Right ventricle myocardium inferior (tissue), 1 donor: ENCODE results near the gene F7. TPM values are rescaled to one million over a fixed set of nuclear protein-coding genes. Genes with fewer than 3 reads are reported as not detected.
A peak's percentile ranks its signal among the peaks of the same experiment; 100 is the strongest.
"Not testable (repeated sequence)": the region's sequence is repeated elsewhere in the genome, so short reads cannot be mapped to it uniquely, and the experiment has no call there.

Source experiments
- ATAC-seq: fragments of 200-7000 bp; cut with Tn5 transposase; one replicate; pipeline ENCODE4 v1.9.1; 2020; ENCODE audit warnings: mild to moderate bottlenecking, moderate library complexity
- DNase-seq: peaks from one replicate; pipeline ENCODE4 v3.0.0; 2021; ENCODE audit errors: missing footprints
- intact Hi-C: fragments of 100-400 bp; cut with DNase I; formaldehyde crosslinking; loops from one replicate; pipeline ENCODE4 v1.11.0; 2022
- total RNA-seq: library from RNA; stranded (reverse); fragmentation: NEBNext Ultra II Directional; extraction: Animal tissue kit (Norgen Biotek cat#: 25700); gene quantifications from one replicate; pipeline ENCODE4 v1.2.1, GENCODE V29; 2021
- donor health status: DM: no; HTN: yes; CAD: no; lungs with severe emphysema.

Gene F7
- total RNA-seq, 1 donor from 2014 or later = not detected

DNA sequence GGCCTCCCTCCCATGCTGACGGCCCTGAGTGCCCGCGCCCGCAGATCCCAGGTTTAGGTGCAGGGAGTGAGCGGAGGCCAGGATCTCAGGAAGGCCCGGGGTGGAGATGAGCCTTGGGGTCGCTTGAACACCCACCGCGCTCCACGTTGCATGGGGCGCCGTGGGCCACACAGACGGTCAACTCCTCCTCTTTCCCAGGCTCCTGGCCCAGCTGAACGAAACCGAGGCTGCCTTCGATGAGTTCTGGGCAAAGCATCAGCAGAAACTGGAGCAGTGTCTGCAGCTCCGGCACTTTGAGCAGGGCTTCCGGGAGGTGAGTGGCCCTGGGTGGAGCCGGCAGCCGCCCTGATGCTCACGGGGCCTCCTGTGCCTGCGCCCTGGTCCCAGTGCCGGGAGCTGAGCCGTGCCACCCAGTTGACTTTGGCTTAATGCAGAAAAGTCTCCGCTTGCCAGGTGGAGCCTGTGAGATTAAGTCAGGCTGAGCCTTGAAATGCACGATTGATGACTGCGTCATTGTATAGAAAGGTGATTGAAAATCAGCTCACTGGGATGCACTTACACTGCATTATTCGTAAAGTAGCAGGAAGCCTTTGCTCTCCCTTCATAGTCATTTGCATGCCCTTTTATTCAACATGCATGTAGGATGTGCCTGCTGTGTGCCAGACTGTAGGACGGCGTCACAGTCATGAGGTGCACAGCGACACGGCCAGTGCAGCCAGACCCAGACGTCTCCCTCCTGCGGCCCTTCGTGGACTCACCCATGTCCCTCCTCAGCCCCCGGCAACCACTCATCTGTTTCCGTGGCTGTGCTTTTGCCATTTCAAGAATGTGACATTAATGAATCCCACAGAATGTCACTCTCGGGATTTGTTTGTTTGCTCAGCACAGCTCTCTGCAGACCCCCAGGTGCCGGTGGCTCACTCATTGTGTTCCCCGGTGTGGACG is 35.5 kb upstream of the F7 start:
- peak; percentile 57 for DNase-seq
- intact Hi-C loops = no loop called here
- no peak for ATAC-seq

- intact Hi-C loops = no loop called here
- ATAC-seq (no peak), DNase-seq (no peak)
Observed at GRCh38 chr13:113070855-113071254, 34.7 kb upstream of the F7 start.

GRCh38 chr13:113072376-113072775 is 33.2 kb upstream of the F7 start:
- DNase-seq = no peak
- intact Hi-C loops = no loop called here
- ATAC-seq = no peak

DNA sequence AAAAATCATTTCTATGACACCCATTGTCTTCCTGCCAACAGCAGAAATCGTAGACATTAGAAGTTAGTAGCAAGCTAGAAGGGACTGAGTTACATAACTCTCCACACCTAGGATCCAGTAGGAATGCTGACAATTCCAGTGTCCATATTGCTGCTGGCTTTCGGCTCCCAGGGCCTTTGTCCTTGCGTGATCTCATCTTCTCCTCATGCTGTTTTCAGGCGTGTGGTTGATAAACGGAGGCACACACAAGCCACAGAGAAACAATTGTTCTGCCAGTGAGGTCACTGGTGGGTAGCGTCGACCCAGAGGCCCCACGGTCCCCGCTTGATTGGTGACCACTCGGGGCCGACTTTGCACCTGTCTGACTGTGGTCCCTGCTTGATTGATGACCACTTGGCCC is 31.6 kb upstream of the F7 start:
- ATAC-seq (no peak), DNase-seq (peak; percentile 39)
- intact Hi-C loops = no loop called here

- no peak for ATAC-seq
- intact Hi-C loops = no loop called here
- DNase-seq = peak; percentile 49
Observed at GRCh38 chr13:113074401-113074800, 31.2 kb upstream of the F7 start.

GRCh38 chr13:113074876-113075275 is 30.7 kb upstream of the F7 start:
- ATAC-seq (no peak), DNase-seq (peak; percentile 59)
- intact Hi-C loops = no loop called here

DNA sequence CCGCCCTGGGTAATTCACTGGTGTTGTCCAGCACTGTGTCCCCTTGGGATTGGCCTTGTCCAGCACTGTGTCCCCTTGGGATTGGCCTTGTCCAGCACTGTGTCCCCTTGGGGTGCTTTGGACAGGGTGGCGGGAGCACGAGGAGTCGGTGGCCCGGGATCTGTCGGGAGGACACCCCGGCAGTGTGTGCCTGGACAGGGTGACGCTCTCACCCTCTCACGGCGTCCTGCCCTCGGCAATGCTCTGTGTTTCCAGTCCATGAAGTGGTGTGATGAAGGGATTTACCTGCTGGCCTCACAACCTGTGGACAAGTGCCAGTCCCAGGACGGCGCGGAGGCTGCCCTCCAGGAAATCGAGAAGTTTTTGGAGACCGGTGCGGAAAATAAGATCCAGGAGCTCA is 29.9 kb upstream of the F7 start:
- intact Hi-C loops = no loop called here
- ATAC-seq (no peak), DNase-seq (peak; percentile 53)

DNA sequence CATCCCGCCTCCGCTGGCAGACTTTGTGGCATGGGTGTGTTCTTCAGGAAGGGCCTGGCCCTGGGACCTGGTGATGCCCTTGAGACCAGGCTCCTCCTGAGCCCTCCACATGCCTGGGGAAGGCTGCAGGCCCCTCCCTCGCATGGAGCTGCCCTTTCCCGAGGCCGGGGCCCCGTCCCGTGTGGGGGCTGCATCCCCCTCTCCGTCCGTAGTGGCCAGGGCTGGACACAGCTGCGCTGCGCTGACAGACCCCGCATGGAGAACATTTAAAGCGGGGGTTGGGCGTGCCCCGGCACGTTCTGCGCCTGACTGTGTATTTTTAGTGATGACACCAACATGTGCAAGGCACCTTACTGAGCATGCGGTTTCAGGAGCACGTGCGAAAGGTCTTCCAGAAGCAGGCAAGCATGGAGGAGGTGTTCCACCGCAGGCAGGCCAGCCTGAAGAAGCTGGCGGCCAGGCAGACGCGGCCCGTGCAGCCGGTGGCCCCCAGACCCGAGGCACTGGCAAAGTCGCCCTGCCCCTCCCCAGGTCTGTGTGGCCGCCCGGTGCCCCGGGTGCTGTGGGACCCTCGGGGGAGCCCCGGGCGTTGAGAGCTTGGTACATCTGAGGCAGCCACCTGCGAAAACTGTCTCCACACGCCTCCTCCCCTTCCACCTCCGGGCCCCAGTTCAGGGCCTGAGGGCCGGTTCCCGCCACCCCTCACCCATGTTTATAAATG is 28.8 kb upstream of the F7 start:
- DNase-seq = peak; percentile 63
- intact Hi-C loops = no loop called here

DNA sequence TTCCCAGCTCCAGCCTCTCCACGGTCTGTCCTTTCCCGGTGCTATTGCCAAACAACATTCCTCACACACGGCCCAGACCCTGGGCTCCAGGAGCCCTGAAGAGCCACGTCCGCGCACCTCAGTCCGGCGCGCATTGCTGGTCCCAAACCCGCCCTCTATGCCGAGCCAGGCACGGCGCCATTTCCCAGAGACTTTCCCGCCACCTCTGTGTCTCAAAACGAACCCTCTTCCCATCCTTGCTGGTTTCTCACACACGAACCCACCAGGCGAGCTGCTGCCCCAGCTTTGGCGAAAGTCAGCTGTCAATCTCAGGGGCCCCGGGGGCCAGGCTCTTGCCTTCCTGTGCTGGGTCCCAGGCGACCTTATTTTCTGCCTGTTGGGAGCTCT is 28.0 kb upstream of the F7 start:
- DNase-seq (peak; percentile 41), ATAC-seq (no peak)
- intact Hi-C loops = no loop called here

More for the DNA sequence above, 28.8 kb upstream of the F7 start:
- no peak for ATAC-seq

DNA sequence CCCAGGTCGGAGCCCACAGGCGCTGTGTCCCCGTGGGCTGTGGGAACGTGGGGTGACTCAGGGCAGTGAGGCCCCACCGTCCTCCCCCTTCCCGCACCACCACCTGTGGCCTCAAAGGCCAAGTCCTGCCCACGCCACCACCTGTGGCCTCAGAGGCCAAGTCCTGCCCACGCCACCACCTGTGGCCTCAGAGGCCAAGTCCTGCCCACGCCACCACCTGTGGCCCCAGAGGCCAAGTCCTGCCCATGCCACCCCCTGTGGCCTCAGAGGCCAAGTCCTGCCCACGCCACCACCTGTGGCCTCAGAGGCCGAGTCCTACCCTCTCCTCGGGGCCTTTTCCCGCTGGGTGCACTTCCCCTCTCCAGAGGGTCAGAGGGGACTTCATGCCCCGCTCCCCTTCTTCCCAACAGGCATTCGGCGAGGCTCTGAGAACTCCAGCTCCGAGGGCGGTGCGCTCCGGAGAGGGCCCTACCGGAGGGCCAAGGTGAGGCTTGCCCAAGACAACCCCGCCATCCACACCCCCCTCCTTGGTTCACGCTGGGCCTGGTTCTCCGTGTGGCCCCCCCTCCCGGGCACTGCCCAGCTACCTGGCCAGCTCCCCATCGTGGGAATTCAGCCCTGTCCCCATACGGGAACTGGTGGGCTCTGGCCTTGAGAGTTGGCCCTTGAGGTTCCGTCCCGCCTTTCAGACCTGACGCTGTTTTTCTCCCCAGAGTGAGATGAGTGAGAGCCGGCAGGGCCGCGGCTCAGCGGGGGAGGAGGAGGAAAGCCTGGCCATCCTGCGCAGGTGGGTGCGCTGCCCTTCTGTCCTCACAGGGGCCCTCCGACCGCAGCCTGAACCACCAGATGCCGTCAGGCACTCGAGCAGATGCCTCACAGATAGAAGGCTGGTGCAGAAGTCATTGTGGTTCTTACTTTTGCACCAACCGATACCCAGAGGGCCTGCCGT is 27.4 kb upstream of the F7 start:
- no peak for ATAC-seq
- intact Hi-C loops = no loop called here
- DNase-seq = peak; percentile 35

GRCh38 chr13:113078902-113079780 is 26.4 kb upstream of the F7 start:
- intact Hi-C loops = no loop called here
- DNase-seq = peak; percentile 69

GRCh38 chr13:113079781-113080080 is 25.9 kb upstream of the F7 start:
- peak; percentile 17 for DNase-seq
- ATAC-seq, intact Hi-C loops: not testable (repeated sequence)

More at GRCh38 chr13:113078902-113079780, 26.4 kb upstream of the F7 start:
- no peak for ATAC-seq

GRCh38 chr13:113080361-113080831 is 25.2 kb upstream of the F7 start:
- ATAC-seq (no peak), DNase-seq (peak; percentile 27)
- intact Hi-C loops = no loop called here

DNA sequence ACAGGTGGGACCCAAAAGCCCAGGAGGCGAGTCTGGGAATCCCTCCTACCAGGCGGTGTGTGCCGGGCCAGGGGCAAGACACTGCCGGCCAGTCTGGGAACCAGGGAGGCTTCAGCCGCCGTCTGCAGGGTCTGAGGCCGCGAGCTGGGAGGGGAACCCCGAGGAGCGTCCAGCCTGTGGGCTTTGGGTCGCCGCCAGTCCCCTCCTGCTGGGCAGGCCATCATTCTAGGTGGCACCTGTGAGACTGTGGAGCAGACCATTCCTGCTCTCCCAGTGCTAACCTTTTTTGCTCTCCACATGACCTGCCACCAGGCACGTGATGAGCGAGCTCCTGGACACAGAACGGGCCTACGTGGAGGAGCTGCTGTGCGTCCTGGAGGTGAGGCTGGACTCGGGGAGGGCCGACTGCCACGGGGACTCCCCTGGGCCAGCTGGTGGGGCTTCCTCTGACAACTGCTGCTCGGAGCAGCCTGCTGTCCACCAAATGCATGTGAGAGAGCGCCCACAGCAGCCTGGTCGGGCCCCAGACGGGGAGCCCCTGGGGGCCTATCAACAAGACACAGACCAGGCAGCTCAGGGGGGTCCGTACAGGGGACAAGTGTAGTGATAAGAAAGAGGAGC is 24.6 kb upstream of the F7 start:
- intact Hi-C loops = no loop called here
- peak; percentile 48 for DNase-seq
- ATAC-seq = no peak

GRCh38 chr13:113082198-113083021 is 23.2 kb upstream of the F7 start:
- DNase-seq (peak; percentile 43), ATAC-seq (no peak)
- intact Hi-C loops = no loop called here

- intact Hi-C loops = no loop called here
- peak; percentile 22 for DNase-seq
- no peak for ATAC-seq
Observed at GRCh38 chr13:113083022-113083373, 22.6 kb upstream of the F7 start.
